ENCODE measurements around the gene A4GALT.

The A4GALT gene

DNA sequence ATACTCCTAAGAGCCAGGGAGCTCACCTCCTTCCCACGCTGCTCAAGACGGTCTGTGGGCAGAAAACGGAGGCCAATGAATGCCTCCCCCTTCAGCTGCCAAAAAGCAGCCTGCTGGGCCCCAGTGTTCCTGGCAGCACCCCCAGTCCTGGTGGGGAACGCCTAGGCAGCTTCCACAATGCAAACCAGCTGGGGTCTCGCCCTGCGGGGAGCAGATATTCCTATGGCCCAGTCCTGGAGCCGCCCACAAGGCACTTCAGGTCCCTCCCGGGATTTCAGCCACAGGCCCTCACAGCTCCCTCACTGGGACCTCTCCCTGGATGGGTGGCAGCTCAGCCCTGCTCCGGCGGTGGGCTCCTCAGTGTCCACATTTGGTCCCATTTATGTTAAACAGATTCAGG is 29.2 kb downstream of the A4GALT start:
- no peak for TF ChIP-seq EZH2 (IDR thresholded peaks at IDR 0.05; ENCODE audit: borderline replicate concordance, low read length)
- TF ChIP-seq, protein P1, sequence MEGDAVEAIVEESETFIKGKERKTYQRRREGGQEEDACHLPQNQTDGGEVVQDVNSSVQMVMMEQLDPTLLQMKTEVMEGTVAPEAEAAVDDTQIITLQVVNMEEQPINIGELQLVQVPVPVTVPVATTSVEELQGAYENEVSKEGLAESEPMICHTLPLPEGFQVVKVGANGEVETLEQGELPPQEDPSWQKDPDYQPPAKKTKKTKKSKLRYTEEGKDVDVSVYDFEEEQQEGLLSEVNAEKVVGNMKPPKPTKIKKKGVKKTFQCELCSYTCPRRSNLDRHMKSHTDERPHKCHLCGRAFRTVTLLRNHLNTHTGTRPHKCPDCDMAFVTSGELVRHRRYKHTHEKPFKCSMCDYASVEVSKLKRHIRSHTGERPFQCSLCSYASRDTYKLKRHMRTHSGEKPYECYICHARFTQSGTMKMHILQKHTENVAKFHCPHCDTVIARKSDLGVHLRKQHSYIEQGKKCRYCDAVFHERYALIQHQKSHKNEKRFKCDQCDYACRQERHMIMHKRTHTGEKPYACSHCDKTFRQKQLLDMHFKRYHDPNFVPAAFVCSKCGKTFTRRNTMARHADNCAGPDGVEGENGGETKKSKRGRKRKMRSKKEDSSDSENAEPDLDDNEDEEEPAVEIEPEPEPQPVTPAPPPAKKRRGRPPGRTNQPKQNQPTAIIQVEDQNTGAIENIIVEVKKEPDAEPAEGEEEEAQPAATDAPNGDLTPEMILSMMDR (IDR thresholded peaks at IDR 0.05; ENCODE audit: low read length), result no peak
- H3K9me2 ChIP-seq (ENCODE audit: low read depth, low read length), result no peaks in the 10 kb centered on the region

DNA sequence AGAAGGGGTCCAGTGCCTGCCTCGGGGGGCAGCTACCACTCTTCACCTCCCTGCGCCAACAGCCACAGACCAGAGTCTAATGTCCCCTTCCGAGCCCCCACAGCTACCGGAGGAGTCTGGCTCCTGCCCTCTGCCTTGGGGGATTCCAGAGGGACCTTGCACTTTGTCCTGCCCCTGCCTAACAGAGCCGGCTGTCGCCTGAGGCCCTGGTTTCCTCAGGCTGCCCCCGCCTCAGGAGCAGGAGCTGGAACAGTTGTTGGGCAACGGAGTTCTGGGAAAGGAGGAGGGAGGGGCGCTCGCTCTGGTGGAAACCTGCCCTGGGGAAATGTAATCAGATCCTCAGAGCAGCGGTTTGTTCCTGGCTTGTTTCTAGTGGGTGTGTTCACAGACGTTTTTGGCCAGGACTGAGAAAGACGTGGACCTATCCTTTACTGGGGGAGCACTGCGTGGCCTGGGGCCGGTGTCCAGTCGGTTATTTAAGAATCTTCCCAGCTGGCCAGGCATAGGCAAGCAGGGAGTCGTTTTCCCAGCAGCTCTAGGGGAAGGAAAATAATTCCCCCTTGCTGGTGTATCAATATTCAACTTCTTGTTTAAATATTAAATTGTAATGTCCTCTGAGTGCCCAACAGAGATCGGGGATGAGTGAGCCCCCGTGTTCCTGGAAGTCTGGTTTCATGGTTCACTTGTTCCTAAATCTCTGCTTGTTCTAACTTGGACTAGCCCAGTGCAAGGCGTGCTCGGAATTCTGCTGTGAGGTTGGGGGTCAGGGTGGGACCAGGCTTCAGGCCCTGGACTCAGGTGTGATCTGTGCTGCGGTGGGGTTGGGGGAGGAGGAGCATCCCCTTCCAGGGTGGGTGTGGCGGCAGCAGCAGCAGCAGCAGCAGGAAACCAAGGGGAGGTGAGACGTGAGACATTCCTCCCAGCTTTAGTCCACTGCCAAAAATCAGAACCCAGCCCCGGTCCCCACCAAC is 32.1 kb downstream of the A4GALT start:
- Histone ChIP-seq H3K9ac (ENCODE audit: low read length) (no peak overlapping the region), H3K4me1 (ENCODE audit: insufficient read depth, low read length, severe bottlenecking) (peaks cover 20% of the 10 kb centered on the region), H3K27ac (ENCODE audit: low read depth, low read length, poor library complexity, severe bottlenecking) (no peak overlapping the region), H3K36me3 (ENCODE audit: insufficient read depth, low read length) (no peaks in the 10 kb centered on the region), H3K4me3 (ENCODE audit: low read depth, low read length, poor library complexity, severe bottlenecking) (no peak overlapping the region), H2AFZ (ENCODE audit: low read length) (no peak overlapping the region), H3F3A (ENCODE audit: insufficient read depth, low read length) (no peaks in the 10 kb centered on the region), H3K9me2 (ENCODE audit: low read depth, low read length) (no peaks in the 10 kb centered on the region), H4K20me1 (ENCODE audit: insufficient read depth, low read length) (no peaks in the 10 kb centered on the region), H3K4me2 (ENCODE audit: low read length) (no peak overlapping the region), H3K27me3 (ENCODE audit: insufficient read depth, low read length) (no peaks in the 10 kb centered on the region), H3K79me2 (ENCODE audit: insufficient read depth, low read length) (no peaks in the 10 kb centered on the region), H3K9me3 (ENCODE audit: low read length) (no peaks in the 10 kb centered on the region)
- TF ChIP-seq, protein P1 (IDR thresholded peaks at IDR 0.05; ENCODE audit: low read length), result no peak
- TF ChIP-seq EZH2 (IDR thresholded peaks at IDR 0.05; ENCODE audit: borderline replicate concordance, low read length), result no peak

More for the DNA sequence above, 29.2 kb downstream of the A4GALT start:
- Histone ChIP-seq H3F3A (ENCODE audit: insufficient read depth, low read length) (no peaks in the 10 kb centered on the region), H3K79me2 (ENCODE audit: insufficient read depth, low read length) (no peaks in the 10 kb centered on the region), H3K9me3 (ENCODE audit: low read length) (no peaks in the 10 kb centered on the region), H3K27me3 (ENCODE audit: insufficient read depth, low read length) (no peaks in the 10 kb centered on the region), H3K27ac (ENCODE audit: low read depth, low read length, poor library complexity, severe bottlenecking) (no peak overlapping the region), H2AFZ (ENCODE audit: low read length) (no peak overlapping the region), H3K4me3 (ENCODE audit: low read depth, low read length, poor library complexity, severe bottlenecking) (no peak overlapping the region), H3K36me3 (ENCODE audit: insufficient read depth, low read length) (no peaks in the 10 kb centered on the region), H4K20me1 (ENCODE audit: insufficient read depth, low read length) (no peaks in the 10 kb centered on the region), H3K9ac (ENCODE audit: low read length) (no peak overlapping the region), H3K4me1 (ENCODE audit: insufficient read depth, low read length, severe bottlenecking) (peaks cover 27% of the 10 kb centered on the region), H3K4me2 (ENCODE audit: low read length) (no peak overlapping the region)

DNA sequence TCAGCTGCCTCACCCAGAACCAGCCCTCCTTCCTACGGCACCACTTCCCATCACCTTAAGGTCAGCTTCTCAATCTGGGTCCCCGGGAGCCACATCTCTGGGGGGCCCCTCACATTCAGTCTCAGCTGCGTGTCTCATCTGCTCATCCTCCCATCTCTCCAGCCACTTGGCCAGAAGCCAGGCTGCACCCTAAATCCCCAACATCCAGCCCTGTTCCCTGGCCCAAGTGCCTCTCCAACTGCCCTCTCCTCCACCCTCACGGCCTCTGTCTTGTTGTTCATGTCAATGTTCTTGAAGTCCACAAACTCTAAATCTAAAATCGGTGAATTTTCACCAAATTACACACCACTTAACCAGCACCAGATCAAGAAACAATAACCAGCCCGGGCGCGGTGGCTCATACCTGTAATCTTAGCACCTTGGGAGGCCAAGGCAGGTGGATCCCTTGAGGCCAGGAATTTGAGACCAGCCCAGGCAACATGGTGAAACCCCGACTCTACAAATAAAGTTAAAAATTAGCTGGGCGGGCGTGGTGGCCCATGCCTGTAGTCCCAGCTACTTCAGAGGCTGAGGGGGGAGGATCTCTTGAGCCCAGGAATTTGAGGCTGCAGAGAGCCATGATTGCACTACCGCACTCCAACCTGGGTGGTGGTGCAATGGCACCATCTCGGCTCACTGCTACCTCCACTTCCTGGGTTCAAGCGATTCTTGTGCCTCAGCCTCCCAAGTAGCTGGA is 33.7 kb downstream of the A4GALT start:
- Histone ChIP-seq H4K20me1 (ENCODE audit: insufficient read depth, low read length) (no peaks in the 10 kb centered on the region), H3K9me3 (ENCODE audit: low read length) (no peaks in the 10 kb centered on the region), H3K4me1 (ENCODE audit: insufficient read depth, low read length, severe bottlenecking) (peaks cover 9% of the 10 kb centered on the region), H3K9ac (ENCODE audit: low read length) (no peak overlapping the region), H3K36me3 (ENCODE audit: insufficient read depth, low read length) (no peaks in the 10 kb centered on the region), H2AFZ (ENCODE audit: low read length) (no peak overlapping the region), H3K4me2 (ENCODE audit: low read length) (no peak overlapping the region), H3K9me2 (ENCODE audit: low read depth, low read length) (no peaks in the 10 kb centered on the region), H3K4me3 (ENCODE audit: low read depth, low read length, poor library complexity, severe bottlenecking) (no peak overlapping the region), H3K27me3 (ENCODE audit: insufficient read depth, low read length) (0 out of 2 replicates have a peak, but pooled peaks cover 3% of the 10 kb centered on the region), H3K79me2 (ENCODE audit: insufficient read depth, low read length) (no peaks in the 10 kb centered on the region), H3F3A (ENCODE audit: insufficient read depth, low read length) (no peaks in the 10 kb centered on the region), H3K27ac (ENCODE audit: low read depth, low read length, poor library complexity, severe bottlenecking) (no peak overlapping the region)
- TF ChIP-seq, protein P1 (IDR thresholded peaks at IDR 0.05; ENCODE audit: low read length), result no peak
- TF ChIP-seq EZH2 (IDR thresholded peaks at IDR 0.05; ENCODE audit: borderline replicate concordance, low read length), result no peak
